ENCODE measurements around the gene IDI1.
"Not testable (repeated sequence)": the region's sequence is repeated elsewhere in the genome, so short reads cannot be mapped to it uniquely, and the experiment has no call there.

IDI1 gene

DNA sequence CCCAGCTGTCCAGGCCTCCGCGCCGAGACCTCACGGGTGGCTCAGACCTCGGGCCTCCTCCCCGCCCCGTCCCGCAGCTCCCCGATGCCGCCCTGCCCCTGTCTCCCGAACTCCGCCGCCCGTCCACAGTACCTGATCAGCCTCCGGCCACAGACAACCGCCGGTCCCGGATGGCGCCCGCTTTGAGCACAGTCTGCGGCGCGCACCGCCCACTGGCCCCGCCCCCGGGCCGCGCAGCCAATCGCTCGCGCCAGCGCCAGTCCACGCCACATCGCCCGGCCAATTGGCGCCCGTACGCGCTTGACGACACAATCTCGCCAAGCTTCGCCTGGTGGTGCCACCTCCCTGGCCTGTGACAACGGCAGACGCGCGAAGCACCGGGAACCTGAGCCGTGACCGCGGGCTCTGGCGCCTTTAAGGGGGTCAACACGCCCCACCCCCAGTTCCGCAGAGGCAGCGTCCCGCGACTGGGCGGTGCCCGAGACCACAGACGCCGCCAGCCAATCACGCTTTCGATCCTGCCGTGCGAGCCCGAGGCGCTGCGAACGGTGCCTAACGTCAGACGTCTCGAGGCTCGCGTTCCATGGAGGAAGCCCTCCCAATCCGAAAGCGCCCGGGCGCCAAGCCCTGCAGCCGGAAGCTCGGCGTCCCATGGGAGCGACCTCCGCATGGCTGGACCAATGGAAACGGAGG lies at the start of gene IDI1:
TSS of gene IDI1 (minus strand) at position 388 of the 693 bp plus-strand sequence. CDS start at position 272, 116 bp downstream.
- peak; percentile 93 for DNase-seq (ENCODE audit: low read depth)

DNA sequence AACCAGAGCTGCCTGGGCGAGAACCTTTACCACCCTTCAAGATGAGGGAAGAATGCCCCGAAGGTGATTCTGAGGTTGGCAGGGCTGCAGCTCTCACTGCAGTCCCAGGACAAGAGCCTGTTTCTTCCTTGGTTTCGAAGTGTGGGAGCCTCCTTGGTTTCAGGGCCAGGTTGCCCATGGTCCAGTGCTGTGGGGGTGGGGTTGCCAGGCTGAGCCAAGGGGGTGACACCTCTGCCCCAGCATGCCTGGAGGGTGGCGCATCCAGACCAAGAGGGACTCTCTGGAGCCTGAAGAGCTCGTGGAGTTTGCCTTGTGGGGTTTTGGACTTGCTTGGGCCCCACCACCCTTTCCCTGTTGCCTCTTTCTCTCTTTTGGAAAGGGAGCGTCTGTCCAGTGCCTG lies 48.5 kb upstream of the IDI1 start:
- no peak for DNase-seq (ENCODE audit: low read depth)

DNA sequence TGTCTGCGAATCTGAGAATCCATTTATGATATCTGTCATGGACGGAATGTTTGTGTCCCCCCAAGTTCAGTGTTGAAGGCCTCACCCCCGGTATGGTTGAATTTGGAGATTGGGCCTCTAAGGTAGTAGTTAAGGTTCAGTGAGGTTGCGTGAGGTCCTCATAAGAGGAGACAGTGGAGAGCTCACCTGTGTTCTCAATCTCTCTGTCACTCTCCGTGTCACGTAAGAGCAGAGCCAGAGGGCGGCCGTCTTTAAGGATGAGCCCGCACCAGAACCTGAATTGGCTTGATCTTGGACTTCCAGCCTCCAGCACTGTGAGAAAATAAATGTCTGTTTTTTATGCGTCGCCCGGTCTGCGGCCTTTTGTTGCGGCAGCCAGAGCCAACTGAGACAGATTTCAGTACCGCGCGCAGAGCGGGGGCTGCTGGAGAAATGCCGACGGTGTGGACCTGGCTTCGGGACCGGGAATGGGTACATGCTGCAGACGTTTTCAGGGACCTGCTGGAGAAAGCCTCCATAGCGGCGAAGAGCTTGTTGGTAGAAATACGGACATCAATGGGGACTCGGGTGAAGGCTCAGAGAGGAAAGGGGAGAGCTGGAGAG lies 47.5 kb upstream of the IDI1 start:
- DNase-seq (ENCODE audit: low read depth), result no peak

DNA sequence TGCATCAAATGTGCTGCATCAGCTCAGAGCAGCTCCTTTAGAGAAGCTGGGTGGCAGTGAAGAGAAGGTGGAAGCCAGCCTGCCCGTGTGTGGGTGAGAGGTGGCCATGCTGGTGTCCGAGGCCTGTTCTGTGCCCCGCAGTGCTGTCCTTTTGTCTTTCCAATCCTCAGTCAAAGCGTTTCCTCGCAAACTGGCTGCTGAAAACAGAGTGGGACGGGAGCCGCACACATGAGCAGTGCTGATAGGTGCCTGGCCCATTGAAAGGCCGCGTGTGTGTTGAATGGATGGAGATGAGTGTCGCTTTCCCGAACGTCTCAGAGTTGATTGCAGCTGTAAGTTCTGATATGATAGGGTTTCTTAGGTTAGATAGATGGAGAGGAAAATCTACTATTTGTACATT lies 46.6 kb upstream of the IDI1 start:
- no peak for DNase-seq (ENCODE audit: low read depth)

DNA sequence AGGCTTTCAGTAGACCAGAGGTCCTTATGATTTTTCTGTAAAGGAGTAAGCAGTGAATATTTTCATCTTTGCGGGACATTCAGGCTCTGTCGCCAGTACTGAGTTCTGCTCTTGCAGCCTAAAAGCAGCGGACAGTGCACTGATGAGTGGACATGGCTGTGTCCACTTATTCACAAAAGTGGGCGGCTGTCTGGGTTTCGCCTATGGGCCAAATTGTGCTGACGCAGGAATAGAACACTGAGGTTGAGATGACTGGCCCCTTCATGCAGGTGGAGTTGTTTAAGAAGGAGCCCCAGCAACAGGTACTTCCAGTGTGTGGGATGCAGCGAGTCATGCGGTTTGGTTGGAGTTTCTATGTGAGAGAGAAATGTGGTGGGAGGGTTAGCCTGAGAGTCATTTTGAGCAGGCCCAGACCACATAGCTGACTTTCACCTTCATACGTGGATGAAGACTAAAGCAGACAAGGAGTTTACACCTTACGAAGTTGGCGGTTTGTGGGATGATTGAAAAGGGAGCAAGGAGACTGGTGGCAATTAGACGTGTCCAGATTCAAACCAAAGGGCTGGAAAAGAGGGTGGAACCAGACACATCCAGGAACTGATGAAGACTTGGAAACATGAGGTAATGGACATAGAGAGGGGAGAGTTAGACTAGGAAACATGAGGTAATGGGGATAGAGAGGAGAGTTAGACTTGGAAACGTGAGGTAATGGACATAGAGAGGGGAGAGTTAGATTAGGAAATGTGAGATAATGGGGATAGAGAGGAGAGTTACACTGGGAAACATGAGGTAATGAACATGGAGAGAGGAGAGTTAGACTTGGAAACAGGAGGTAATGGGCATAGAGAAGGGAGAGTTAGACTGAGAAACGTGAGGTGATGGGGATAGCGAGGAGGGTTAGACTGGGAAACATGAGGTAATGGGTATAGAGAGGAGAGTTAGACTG lies 45.5 kb upstream of the IDI1 start:
- no peak for DNase-seq (ENCODE audit: low read depth)

DNA sequence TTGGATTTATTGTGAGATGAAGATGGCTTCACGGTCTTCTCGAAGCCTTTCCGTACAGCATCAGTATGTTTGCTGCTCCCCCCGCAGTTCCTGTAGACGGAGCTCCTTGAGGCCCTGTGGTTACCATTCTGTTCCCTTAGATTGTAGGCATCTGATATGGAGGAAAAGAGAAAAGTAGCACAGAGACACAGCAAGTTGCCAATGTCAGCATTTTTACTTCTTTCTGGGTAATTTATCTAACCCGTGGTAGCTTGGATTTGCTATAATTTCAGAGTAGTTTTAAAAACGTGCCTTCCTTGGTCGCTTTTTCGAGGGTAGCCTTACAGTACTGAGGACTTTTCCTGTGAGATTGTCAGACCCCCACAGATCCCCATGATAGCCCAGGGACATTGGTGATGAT lies 44.8 kb upstream of the IDI1 start:
- no peak for DNase-seq (ENCODE audit: low read depth)

DNA sequence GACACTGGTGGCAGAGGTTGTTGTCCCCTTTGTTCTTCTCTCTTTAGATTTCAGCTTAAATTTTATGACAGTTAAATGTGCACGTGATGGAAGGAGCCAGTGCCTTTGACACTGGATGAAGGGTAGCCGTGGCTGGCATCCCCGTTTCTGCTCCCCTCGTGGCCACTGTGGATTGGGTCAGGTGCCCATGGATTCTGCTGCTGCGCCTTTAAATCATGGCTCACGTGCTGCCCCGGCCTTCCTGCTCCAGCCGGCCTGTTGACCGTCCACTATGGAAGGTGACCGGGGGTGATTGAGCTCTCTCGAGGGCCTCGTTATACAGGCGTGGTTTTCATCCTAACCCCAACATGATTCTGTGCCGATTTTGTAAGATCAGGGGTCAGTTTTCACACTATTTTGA lies 41.8 kb upstream of the IDI1 start:
- no peak for DNase-seq (ENCODE audit: low read depth)

DNA sequence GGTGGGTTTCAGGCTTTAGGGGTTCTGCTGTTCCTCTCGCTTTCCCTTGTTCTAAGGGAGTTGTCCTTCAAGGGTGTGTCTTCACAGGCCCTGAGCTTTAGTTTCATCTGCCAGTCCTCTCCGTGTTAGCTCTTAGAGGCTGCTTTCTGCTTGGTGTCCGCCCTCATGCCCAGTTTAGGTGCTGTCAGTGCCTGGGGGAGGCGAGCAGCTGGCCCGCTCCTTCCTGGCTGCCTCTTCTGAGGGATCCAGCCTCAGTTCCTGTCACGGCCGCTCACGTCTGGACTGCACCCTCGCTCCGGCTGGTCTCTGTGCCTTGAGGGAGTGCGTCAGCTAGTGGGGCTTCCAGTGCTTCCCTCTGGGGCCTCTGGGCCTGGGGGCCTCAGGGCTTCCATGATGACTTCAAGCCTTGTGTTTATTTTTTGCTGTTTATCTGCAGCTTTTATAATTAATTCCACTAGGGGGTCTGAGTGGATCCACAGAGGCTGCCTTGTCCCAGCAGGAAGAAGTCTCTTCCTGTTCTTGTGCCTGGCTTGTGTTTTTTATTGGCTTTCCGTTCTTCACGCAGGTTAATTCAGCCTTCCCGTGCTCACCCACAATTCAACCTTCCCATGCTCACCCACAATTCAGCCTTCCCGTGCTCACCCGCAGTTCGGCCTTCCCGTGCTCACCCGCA lies 40.2 kb upstream of the IDI1 start:
- DNase-seq (ENCODE audit: low read depth), result no peak

DNA sequence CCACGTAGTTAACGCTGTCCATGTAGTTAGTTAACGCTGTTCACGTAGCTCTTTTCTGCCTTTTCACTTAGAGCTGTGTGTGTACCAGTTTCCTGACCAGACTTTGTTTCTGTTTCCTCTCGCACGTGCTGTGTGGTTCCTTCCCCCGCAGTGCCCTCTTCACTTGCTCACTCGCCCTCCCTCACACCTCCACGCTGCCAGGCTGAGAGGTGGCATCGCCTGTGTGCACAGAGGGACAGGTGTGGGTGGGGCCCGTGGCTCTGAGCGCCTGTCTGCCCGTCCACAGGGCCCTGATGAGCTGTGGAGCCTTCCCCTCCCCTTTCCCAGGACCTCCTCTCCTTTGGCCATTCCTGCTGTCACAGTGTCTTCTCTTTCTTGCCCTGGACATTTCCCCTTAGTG lies 37.9 kb upstream of the IDI1 start:
- DNase-seq (ENCODE audit: low read depth), result no peak

DNA sequence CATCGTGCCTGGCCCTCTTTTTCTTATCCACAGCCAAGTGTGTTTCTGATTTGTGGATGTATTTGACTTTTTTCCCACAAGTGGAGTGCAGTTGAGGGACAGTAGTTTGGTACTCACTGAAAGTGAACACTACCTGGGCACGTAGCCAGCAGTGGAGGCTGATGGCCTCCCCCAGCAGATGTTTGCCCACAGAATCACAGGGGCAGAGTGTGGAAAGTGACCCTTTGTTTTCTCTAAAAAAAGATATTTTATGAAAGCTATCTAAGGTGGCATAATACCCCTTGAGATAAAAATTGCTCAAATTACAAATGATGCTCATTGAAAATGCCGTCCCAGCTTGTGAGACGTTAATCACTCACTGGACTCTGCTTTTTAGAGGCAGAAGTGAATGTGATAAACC lies 36.3 kb upstream of the IDI1 start:
- no peak for DNase-seq (ENCODE audit: low read depth)

DNA sequence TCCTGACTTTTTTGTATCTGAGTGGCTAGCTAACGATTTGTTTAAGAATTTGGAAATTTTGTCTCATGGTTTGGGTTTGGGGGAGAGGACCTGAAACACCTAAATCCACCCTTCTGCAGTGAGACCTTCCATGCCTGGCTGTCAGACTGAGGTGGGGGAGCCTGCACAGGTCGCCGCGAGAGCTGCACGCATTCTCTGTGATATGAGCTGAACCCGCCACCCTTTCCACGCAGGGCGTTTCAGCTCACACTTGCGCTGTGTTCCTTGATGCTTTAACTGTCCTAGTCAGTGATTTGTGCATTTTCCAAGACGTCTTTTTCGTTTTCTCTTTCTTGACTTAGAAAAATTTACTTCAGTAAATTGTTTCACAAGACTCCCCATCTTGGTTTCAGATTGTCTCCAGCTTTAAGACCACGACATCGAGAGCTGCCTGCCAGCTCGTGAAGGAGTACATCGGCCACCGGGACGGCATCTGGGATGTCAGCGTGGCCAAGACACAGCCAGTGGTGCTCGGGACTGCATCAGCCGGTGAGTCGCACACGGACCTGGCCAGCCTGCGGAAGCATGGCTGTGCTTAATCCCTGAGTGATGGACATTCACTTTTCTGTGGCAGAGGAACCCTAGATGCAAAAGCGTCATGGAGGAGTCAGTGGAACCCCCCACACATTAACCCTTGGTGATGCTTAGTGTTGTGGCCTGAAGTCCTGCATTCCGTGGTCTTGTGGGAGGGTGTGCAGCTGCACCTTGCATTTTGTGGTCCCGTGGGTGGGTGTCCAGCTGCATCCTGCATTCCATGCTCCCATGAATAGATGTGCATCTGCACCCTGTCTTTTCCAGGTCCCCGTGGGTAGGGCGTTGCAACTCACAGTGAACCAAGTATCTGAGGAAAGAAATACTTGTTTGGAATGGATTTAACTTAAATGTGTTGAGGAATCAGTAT lies 35.4 kb upstream of the IDI1 start:
- no peak for DNase-seq (ENCODE audit: low read depth)

DNA sequence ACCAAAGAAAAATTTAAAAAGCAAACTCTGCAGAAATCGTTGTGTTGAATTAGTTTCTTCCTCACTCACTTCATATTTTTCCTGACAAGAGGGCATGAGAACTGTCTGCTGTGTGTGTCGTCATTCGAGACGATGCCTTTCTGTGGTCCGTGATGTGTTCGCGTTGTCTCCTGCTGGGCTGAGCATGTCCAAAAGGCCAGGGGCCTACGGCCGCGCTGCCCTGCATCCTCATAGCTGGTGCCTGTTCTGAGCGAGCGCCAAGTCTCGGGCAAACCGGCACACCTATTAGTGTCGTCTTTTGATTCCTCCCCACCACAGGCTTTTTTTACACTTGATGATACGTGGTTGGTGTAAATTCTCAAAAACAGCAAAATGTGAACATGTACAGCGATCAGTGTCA lies 34.7 kb upstream of the IDI1 start:
- DNase-seq (ENCODE audit: low read depth), result no peak

DNA sequence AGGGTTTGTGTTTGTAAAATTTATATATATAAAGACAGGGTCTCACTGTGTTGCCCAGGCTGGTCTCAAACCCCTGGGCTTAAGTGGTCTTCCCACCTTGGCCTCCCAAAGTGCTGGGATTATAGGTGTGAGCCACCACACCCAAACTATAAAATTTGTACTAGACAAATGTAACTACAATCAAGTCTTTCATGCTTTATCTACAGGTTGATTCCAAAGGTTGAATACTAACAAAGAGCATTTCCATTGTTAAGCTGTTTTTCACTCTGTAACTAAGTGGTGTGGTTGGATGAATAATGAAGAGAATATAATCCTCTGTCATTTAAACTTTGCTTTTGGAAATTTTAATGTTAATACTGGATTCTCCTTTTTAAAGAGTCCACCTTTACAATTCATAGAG lies 29.7 kb upstream of the IDI1 start:
- DNase-seq (ENCODE audit: low read depth), result no peak

DNA sequence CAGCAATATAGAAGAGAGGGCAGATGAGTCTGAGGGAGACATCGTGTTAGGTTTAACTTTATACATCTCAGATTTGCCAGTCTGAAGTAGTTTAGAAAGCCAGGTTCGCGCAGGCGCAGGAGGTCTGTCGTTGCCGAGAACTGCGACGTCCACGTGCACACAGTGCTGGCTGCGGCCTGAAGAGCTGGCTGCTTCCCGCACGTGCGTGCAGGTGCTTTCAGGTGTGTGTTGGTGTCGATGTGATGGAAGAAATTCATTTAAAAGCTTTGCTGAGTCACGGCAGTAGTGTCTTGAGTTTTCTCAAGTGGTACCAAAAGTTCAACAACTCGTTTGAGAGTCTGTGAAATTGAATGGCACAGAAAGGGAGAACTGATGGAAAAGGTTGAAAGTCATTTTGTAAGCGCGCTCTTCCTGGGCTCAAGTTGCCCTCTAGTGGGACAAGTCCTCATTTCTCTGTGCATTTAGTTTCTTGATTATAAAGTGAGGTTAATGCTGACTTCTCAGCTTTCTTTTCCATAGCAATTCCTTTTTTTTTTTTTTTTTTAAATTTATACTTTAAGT lies 25.9 kb upstream of the IDI1 start:
- DNase-seq (ENCODE audit: low read depth), result no peak

DNA sequence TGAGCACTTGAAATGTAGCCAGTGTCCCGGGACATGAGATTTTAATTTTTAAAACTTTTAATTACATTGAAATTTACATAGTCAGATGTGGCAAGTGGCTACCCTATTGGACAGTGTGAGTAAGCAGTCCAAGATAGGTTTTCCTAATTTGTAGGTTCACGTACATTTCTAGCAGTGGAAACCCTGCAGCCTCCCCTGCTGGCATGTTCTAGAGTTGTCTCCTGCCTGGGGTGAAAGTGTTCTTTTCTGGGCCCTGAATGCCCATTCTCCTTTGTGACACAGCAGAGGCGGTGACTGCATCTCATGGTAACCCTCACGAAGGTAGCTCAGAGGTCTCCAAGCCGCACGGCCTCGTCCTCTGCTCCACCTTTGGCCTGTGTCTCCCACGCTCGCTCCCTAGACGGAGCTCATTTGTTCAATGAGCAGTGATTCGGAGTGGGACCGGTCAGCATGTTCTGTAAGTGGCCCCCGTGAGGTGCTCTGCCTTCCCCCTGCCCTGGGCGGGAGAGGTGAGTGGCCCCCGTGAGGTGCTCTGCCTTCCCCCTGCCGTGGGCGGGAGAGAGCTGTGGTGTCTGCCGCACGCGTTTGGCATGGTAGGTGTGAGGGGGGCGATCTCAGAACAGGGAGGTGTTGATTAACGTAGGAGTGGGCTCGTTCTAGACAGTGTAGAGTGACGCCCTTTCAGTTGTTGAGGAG lies 25.3 kb upstream of the IDI1 start:
- no peak for DNase-seq (ENCODE audit: low read depth)

DNA sequence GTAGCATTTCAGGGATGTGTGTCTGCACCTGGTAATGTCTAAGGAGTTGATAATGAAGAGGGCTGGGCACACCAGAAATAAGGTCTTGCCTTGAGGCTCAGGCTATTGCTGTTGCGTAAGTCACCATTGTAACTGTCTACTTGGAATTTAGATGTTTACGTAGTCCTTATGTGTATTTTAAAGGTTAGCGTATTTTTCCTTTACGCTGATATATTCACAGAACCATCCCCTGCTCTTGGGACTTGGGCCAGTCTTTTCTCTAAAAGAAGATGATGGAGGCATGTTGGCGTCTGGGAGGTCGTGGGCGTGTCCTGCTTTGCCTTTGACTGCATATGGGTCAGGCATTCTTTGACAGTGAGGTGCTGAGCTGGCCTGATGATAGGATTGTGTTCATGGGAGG lies 22.0 kb upstream of the IDI1 start:
- DNase-seq (ENCODE audit: low read depth), result no peak

DNA sequence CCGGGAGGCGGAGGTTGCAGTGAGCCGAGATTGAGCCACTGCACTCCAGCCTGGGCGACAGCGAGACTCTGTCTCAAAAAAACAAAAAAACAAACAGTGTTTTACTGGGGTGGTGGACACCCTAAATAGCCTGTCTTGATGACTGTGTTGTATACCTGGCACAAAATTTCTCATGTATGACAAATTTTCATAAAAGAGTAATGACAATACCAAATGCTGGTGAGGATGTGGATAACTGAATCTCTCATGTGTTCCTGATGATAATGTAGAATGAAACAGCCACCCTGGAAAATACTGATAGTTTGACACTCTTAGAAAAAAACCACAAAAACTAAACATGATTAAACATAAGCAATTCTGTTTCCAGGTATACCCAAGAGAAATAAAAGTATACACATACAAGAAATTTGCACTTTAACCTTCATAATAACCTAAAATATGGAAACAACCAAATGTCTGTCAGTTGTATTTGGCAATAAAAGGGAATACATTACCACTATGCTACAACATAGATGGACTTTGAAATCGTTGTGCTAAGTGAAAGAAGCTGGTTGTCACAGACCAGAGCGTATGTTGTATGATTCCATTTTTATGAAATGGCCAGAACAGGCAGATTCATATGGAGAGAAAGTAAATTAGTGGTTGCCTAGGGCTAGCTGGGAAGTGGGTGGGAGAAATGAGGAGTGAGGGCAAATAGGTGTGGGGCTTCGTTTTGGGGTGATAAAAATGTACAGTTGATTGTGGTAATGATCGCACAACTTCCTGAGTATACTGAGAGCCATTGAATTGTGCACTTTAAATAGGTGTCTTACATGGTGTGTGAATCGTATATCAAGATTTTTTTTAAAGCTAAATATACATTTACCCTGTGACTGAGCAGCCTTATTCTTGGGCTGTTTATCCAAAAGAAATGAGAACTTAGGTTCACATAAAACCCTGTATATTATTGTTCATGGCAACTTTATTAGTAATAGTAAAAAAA lies 19.8 kb upstream of the IDI1 start:
- DNase-seq (ENCODE audit: low read depth), result no peak

DNA sequence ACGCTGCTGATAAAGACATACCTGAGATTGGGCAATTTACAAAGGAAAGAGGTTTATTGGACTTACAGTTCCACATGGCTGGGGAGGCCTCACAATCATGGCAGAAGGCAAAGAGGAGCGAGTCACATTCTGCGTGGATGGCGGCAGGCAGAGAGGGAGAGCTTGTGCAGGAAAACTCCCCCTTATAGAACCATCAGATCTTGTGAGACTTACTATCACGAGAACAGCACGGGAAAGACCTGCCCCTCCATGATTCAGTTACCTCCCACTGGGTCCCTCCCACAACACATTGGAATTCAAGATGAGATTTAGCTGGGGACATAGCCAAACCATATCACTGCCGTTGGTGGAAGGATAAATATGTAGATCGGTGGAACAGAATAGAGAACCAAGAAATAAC lies 17.8 kb upstream of the IDI1 start:
- DNase-seq (ENCODE audit: low read depth), result not testable (repeated sequence)

DNA sequence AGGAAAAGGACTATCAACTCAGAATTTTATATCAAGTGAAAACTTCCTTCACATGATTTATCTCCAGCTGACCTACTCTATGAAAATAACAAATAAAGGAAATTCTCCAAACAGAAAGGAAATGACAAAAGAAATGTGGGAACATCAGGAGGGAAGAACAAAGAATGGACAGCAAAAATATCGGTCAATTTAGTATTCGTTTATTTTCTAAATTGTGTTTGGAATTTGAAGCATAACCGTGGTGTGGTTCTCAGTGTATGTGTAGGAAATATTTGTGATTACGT lies 16.0 kb upstream of the IDI1 start:
- no peak for DNase-seq (ENCODE audit: low read depth)
